K562 (cell line): ENCODE results near the gene IGF2BP1. TPM values are rescaled to one million over a fixed set of nuclear protein-coding genes. Genes with fewer than 3 reads are reported as not detected.

ENCODE experiments used
- AFF4 ChIP-seq: sonication (generic); formaldehyde crosslinking; IDR thresholded peaks from 2 replicates; pipeline ENCODE4 v1.8.0; 2023; ENCODE audit warnings: mild to moderate bottlenecking, missing genetic modification reagents
- ARID2 ChIP-seq: fragments of 450-650 bp; IDR thresholded peaks from 2 replicates; pipeline ENCODE4 v1.6.1; 2017; ENCODE audit warnings: antibody characterized with exemption, mild to moderate bottlenecking
- ATF7 ChIP-seq: fragments of 450-650 bp; IDR thresholded peaks from 2 replicates; pipeline ENCODE4 v1.7.1; 2014; ENCODE audit warnings: mild to moderate bottlenecking, moderate library complexity
- DDX20 ChIP-seq: fragments of 450-650 bp; IDR thresholded peaks from 2 replicates; pipeline ENCODE4 v1.6.1; 2016; ENCODE audit warnings: missing genetic modification characterization, low read depth, mild to moderate bottlenecking, missing compliant biosample characterization, moderate library complexity
- ELF2 ChIP-seq: fragments of 250-450 bp; sonication (Bioruptor Pico); IDR thresholded peaks from 2 replicates; pipeline ENCODE4 v1.5.0; 2021; ENCODE audit warnings: mild to moderate bottlenecking
- ESRRB ChIP-seq: fragments of 250-450 bp; sonication (Bioruptor Pico); IDR thresholded peaks from 2 replicates; pipeline ENCODE4 v1.5.0; 2020; ENCODE audit warnings: mild to moderate bottlenecking, moderate library complexity, borderline replicate concordance
- FOXM1 ChIP-seq, 2 experiments: fragments of 450-650 bp in 1 of 2; sonication (generic) in 1 of 2; formaldehyde crosslinking in 1 of 2; IDR thresholded peaks; 2 replicates each; pipeline versions ENCODE4 v1.6.1 to v1.9.0; 2017 to 2022; ENCODE audit warnings: low read depth in 2 of 2, mild to moderate bottlenecking in 2 of 2, missing genetic modification reagents in 1 of 2, moderate library complexity in 1 of 2
- HIVEP1 ChIP-seq: fragments of 250-450 bp; sonication (Bioruptor Pico); IDR thresholded peaks from 2 replicates; pipeline ENCODE4 v1.4.0; 2020; ENCODE audit warnings: mild to moderate bottlenecking
- HMBOX1 ChIP-seq: sonication (generic); IDR thresholded peaks from 2 replicates; pipeline ENCODE4 v1.6.1; 2016
- HMGN3 ChIP-seq: IDR thresholded peaks from 2 replicates; pipeline ENCODE4 v1.6.1; 2011; ENCODE audit warnings: borderline replicate concordance, low read depth, mild to moderate bottlenecking, mixed read lengths, low read length; ENCODE audit not compliant: insufficient read length; ENCODE audit errors: extremely low read depth
- HNRNPUL1 ChIP-seq: fragments of 200-400 bp; formaldehyde crosslinking; IDR thresholded peaks from 2 replicates; pipeline ENCODE4 v1.6.1; 2017; ENCODE audit warnings: low read length
- IRF9 ChIP-seq: fragments of 450-650 bp; IDR thresholded peaks from 2 replicates; pipeline ENCODE4 v1.6.1; 2016; ENCODE audit warnings: missing biosample characterization, missing genetic modification characterization
- MEF2D ChIP-seq: conservative IDR thresholded peaks from 2 replicates; pipeline ENCODE4 v1.6.1; 2016; ENCODE audit warnings: low read depth, missing genetic modification characterization, missing compliant biosample characterization
- NCOA6 ChIP-seq: fragments of 450-650 bp; IDR thresholded peaks from 2 replicates; pipeline ENCODE4 v1.6.1; 2017; ENCODE audit warnings: mild to moderate bottlenecking
- NEUROD1 ChIP-seq: fragments of 150-350 bp; IDR thresholded peaks from 2 replicates; pipeline ENCODE4 v1.6.1; 2014; ENCODE audit warnings: borderline replicate concordance, low read length, low read depth; ENCODE audit not compliant: partially characterized antibody
- SMARCC2 ChIP-seq: fragments of 450-650 bp; IDR thresholded peaks from 2 replicates; pipeline ENCODE4 v1.6.1; 2017; ENCODE audit warnings: antibody characterized with exemption, moderate library complexity, mild to moderate bottlenecking, low read depth
- SUPT5H ChIP-seq: fragments of 450-650 bp; IDR thresholded peaks from 2 replicates; pipeline ENCODE4 v1.6.1; 2016
- TAF15 ChIP-seq: fragments of 200-400 bp; formaldehyde crosslinking; IDR thresholded peaks from 2 replicates; pipeline ENCODE4 v1.6.1; 2017; ENCODE audit warnings: mild to moderate bottlenecking, low read depth, low read length, moderate library complexity
- TAF7 ChIP-seq: fragments of 450-650 bp; IDR thresholded peaks from 2 replicates; pipeline ENCODE4 v1.6.1; 2016; ENCODE audit warnings: missing genetic modification characterization, missing compliant biosample characterization
- TAL1 ChIP-seq: fragments of 450-650 bp; IDR thresholded peaks from 2 replicates; pipeline ENCODE4 v1.6.1; 2016; ENCODE audit warnings: mild to moderate bottlenecking
- TCF3 ChIP-seq: sonication (generic); formaldehyde crosslinking; IDR thresholded peaks from 2 replicates; pipeline ENCODE4 v1.4.0; 2020; ENCODE audit warnings: mild to moderate bottlenecking, missing genetic modification reagents
- THRAP3 ChIP-seq: fragments of 450-650 bp; IDR thresholded peaks from 2 replicates; pipeline ENCODE4 v1.6.1; 2016; ENCODE audit warnings: mild to moderate bottlenecking, inconsistent platforms, borderline replicate concordance
- ZNF140 ChIP-seq: fragments of 250-450 bp; sonication (Bioruptor Pico); IDR thresholded peaks from 2 replicates; pipeline ENCODE4 v1.8.0; 2021; ENCODE audit warnings: moderate library complexity, mild to moderate bottlenecking, inconsistent platforms
- ZNF57 ChIP-seq: fragments of 450-650 bp; formaldehyde crosslinking; IDR thresholded peaks from 2 replicates; pipeline ENCODE4 v1.4.0; 2020; ENCODE audit warnings: mild to moderate bottlenecking, moderate library complexity
- ZNF695 ChIP-seq: fragments of 450-650 bp; formaldehyde crosslinking; IDR thresholded peaks from 2 replicates; pipeline ENCODE4 v1.4.0; 2020; ENCODE audit warnings: mild to moderate bottlenecking, moderate library complexity
- polyA plus RNA-seq, 8 experiments: library from polyadenylated mRNA; depleted of rRNA in 4 of 8; stranded (reverse) in 5 of 8; unstranded in 3 of 8; fragments of >200 nt; fragmentation: Nextera tagmentation in 2 of 8; fragmentation: Illumina TruSeq in 1 of 8; extraction: Ambion mirVana in 2 of 8; extraction: Trizol in 1 of 8; gene quantifications; 2 replicates each; pipeline versions ENCODE4 v1.2.1 to v1.2.3, GENCODE V29; 2011 to 2014; ENCODE audit warnings: inconsistent platforms in 1 of 8, missing spikeins in 1 of 8
- total RNA-seq, 7 experiments: library from RNA; depleted of rRNA in 6 of 7; stranded (reverse); fragments of >200 nt in 6 of 7; fragmentation: Illumina TruSeq in 2 of 7; extraction: Trizol in 2 of 7; gene quantifications; 2 replicates each; pipeline versions ENCODE4 v1.2.1 to v1.2.3, GENCODE V29; 2011 to 2021; ENCODE audit warnings: low replicate concordance in 1 of 7

The IGF2BP1 gene
- total and polyA plus RNA-seq, 9 of the 15 experiments (the other 6 are each of a cell fraction or from before 2014, with no cell fraction given) = 13.0 to 318 (median 53.6) TPM

- TF ChIP-seq ZNF57 (CRISPR knock-in tag) (no peak), ZNF695 (CRISPR knock-in tag) (no peak), HNRNPUL1 (no peak), FOXM1 (IDR thresholded peaks at IDR 0.05; ENCODE audit: low read depth) (no peak), FOXM1 (CRISPR knock-in tag; IDR thresholded peaks at IDR 0.05; ENCODE audit: low read depth) (no peak), DDX20 (no peak), ATF7 (no peak), ELF2 (CRISPR knock-in tag) (no peak), ARID2 (no peak), ESRRB (CRISPR knock-in tag) (no peak), ZNF140 (CRISPR knock-in tag) (no peak), TCF3 (peak; percentile 28; the same call in 1 of the 2 replicates), HMGN3 (no peak), SUPT5H (peak; percentile 70; the same call in 1 of the 2 replicates), MEF2D (tag) (no peak), IRF9 (tag) (no peak), TAF7 (no peak), NEUROD1 (no peak), THRAP3 (no peak), HIVEP1 (CRISPR knock-in tag) (no peak), TAF15 (no peak), AFF4 (CRISPR knock-in tag) (no peak), NCOA6 (no peak), TAL1 (peak; percentile 27; the same call in 1 of the 2 replicates), SMARCC2 (no peak), HMBOX1 (no peak)
Observed at GRCh38 chr17:48995304-48995973, 1.7 kb upstream of the IGF2BP1 start (continued).
